ENCODE measurements around the gene KLF6. TPM values are rescaled to one million over a fixed set of nuclear protein-coding genes. Genes with fewer than 3 reads are reported as not detected.

Gene KLF6
- total RNA-seq, 1 donor, result 47.8 TPM

DNA sequence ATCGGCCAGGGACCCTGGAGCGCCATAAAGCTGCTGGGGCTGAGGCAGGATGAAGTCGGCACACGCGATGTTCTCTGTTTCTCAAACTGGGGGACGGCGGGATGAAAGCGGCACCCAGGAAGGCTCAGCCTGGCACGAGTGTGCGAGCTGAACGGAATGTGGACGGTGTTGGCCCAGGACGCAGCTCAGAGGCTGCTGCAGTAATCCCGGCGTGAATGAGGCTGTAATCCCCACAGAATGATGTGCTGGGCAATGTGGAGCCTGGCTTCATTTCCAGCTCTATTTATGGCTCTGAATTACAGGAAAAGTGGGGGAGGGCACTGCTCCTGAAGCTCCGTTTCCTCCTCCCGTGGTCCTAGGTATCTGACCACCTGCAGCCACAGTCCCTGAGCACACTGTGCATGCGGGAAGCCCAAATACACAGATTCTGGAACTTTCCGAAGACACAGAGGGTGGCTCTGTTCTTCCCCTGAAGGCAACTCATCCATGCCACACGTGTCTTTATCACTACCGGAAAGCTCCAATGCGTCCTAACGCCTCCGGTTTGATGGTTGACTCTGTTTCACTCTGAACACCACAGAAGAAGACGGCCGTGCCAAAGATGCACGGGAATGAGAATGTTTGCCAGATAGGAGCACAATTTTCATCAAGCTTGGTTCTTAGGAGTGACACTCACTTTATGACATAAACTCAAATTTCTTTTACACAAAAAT, 37.6 kb downstream of the KLF6 start:
- no peak overlapping the region for H3K4me3 ChIP-seq (ENCODE audit: low read depth, low read length)
- TF ChIP-seq, protein P1, sequence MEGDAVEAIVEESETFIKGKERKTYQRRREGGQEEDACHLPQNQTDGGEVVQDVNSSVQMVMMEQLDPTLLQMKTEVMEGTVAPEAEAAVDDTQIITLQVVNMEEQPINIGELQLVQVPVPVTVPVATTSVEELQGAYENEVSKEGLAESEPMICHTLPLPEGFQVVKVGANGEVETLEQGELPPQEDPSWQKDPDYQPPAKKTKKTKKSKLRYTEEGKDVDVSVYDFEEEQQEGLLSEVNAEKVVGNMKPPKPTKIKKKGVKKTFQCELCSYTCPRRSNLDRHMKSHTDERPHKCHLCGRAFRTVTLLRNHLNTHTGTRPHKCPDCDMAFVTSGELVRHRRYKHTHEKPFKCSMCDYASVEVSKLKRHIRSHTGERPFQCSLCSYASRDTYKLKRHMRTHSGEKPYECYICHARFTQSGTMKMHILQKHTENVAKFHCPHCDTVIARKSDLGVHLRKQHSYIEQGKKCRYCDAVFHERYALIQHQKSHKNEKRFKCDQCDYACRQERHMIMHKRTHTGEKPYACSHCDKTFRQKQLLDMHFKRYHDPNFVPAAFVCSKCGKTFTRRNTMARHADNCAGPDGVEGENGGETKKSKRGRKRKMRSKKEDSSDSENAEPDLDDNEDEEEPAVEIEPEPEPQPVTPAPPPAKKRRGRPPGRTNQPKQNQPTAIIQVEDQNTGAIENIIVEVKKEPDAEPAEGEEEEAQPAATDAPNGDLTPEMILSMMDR (IDR thresholded peaks at IDR 0.05; ENCODE audit: insufficient read depth, low read length), result no peak
- no peak for DNase-seq (ENCODE audit: low read depth)

DNA sequence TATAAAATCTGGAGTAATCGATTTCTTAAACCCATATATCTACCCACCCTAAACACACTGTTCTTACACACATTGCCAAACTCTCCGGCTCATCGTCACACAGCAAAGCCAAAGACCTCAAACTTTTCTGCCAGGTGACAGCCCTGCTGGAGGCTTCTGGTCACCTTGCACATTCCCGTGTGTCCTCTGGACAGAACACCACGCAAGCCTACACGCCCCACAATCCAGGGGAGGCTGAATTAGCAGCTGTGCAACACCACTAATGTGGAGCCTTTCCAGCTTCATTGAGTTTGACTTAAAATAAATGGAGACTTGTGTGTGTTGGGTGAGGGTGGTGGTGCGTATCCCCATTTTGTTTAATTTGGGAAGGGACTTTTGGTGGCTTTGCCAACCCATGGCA, 38.4 kb downstream of the KLF6 start:
- H3K4me3 ChIP-seq (ENCODE audit: low read depth, low read length), result no peak overlapping the region
- TF ChIP-seq, protein P1 (IDR thresholded peaks at IDR 0.05; ENCODE audit: insufficient read depth, low read length), result no peak
- no peak for DNase-seq (ENCODE audit: low read depth)

DNA sequence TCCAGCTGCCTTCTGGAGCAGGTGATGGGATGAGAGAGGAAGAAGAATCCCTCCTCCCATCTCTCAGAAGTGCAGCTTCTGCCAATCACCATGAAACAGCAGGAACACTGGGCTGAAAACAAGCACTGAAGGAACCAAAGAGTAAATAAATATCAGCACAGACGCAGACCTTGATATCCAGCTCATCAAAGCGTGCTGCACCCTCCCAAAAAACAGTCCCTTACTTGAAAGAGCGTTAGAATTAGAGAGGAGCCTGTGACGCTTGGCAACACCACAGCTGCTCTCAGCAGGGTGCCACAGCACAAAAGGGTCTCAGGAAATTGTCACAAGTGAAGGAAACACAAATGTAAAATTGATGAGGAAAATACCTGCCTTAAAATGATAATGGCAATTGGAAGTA, 39.5 kb downstream of the KLF6 start:
- TF ChIP-seq, protein P1 (IDR thresholded peaks at IDR 0.05; ENCODE audit: insufficient read depth, low read length), result no peak
- no peak overlapping the region for H3K4me3 ChIP-seq (ENCODE audit: low read depth, low read length)
- DNase-seq (ENCODE audit: low read depth), result no peak

DNA sequence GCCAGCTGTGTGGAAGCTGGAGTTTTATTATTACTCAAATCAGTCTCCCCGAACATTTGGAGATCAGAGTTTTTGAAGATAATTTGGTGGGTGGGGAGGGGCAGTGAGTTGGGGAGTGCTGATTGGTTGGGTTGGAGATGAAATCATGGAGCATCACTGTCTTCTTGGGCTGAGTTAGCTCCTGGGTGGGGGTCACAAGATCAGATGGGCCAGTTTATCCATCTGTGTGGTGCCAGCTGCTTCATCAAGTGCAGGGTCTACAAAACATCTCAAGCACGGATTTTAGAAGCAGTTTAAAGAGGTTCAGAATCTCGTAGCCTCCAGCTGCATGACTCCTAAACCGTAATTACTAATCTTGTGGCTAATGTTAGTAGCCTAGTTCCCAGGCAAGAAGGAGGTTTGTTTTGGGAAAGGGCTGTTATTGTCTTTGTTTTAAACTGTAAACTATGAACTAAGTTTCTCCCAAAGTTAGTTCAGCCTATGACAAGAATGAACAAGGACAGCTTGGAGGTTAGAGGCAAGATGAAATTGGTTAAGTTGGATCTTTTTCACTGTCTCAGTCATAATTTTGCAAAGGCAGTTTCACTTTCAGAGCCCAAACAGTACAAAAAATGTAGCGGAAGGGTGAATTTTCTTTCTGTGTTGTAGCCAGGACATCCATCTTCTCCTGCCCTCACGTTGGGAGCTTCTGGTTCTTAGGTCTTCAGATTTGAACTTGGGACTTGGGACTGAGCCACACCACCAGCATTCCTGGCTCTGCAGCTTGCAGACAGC, 43.1 kb downstream of the KLF6 start:
- H3K4me3 ChIP-seq (ENCODE audit: low read depth, low read length), result peak overlapping the region; percentile 36
- DNase-seq (ENCODE audit: low read depth), result peak; percentile 86
- TF ChIP-seq, protein P1 (IDR thresholded peaks at IDR 0.05; ENCODE audit: insufficient read depth, low read length), result no peak

DNA sequence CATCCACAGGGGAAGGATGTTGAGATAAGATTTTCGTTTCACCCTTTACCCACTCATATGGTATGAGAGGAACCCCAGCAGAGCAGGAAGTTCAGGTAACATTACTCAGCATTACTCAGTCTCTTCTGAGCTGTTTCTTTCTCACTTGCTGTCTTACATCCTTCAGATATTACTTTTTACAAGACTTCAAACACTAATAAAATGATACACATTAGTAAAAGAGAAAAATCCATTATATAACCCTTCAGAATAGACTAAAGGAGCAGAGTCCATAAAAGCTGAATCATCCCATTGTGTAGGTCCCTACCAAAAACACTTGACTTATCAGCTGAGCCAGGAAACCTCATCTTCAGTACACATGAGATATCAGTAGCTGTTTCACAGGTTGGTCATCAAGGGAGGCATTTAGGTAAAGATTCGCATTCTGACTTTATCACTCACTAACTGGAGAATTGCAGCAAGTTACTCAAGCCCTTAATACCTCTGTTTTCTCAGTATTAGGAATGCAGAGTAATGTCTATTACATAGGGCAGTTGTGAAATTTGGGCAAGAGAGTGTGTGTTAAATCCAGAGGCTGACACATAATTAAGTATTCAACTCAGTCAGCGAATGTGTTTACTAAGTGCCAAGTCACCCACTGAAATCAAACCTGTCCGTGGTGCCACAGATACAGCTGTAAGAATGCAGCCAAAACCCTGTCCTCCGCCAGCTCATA, 44.7 kb downstream of the KLF6 start:
- TF ChIP-seq, protein P1 (IDR thresholded peaks at IDR 0.05; ENCODE audit: insufficient read depth, low read length), result no peak
- H3K4me3 ChIP-seq (ENCODE audit: low read depth, low read length), result no peak overlapping the region
- DNase-seq (ENCODE audit: low read depth), result peak; percentile 87

DNA sequence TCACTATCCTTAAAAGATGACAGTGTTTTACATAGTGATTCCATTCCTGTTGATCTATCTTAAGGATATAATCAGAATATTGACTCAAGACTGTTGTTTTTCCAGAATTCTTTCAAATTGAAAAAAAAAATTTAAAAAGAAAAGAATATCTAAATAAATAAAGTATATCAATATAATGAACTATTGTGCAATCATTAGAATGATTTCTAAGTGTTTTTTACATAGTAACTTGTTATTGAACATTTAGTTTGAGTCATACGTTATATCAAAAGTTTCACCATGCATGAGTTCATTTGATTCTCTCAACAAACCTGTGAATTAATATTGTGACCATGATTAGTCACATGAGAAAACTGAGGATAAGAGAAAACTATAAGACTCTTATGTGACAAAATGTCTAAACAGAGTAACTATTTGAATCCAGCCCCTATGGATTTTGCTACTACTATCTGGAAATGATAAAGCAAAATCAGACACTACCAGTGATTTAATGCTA, 46.1 kb downstream of the KLF6 start:
- TF ChIP-seq, protein P1 (IDR thresholded peaks at IDR 0.05; ENCODE audit: insufficient read depth, low read length), result no peak
- H3K4me3 ChIP-seq (ENCODE audit: low read depth, low read length), result no peak overlapping the region
- DNase-seq (ENCODE audit: low read depth), result no peak
